Measurements from ENCODE around the gene ENDOD1.

The ENDOD1 gene

GRCh38 chr11:95138448-95138847 is 48.8 kb downstream of the ENDOD1 start:
- peak; percentile 80 for ATAC-seq
- peaks cover 23% of the 10 kb centered on the region for H3K4me1 Mint-ChIP-seq
- peaks cover 16% of the 10 kb centered on the region for H3K27me3 Mint-ChIP-seq
- no peak for DNase-seq
- no peak overlapping the region for H3K27ac Mint-ChIP-seq
- no peak overlapping the region for H3K4me3 Mint-ChIP-seq
- no peaks in the 10 kb centered on the region for H3K9me3 Mint-ChIP-seq

GRCh38 chr11:95140397-95141033 is 50.9 kb downstream of the ENDOD1 start:
- H3K4me3 Mint-ChIP-seq: no peak overlapping the region
- H3K27ac Mint-ChIP-seq: no peak overlapping the region
- peaks cover 36% of the 10 kb centered on the region for H3K27me3 Mint-ChIP-seq
- H3K4me1 Mint-ChIP-seq: peaks cover 29% of the 10 kb centered on the region
- DNase-seq (no peak), ATAC-seq (no peak)
- no peaks in the 10 kb centered on the region for H3K9me3 Mint-ChIP-seq

- no peak for DNase-seq
- Mint-ChIP-seq H3K27ac (no peak overlapping the region), H3K27me3 (peaks cover 48% of the 10 kb centered on the region), H3K9me3 (no peaks in the 10 kb centered on the region), H3K4me1 (peaks cover 20% of the 10 kb centered on the region), H3K4me3 (no peak overlapping the region)
- ATAC-seq: no peak
These were observed 52.8 kb downstream of the ENDOD1 start for GRCh38 chr11:95142431-95142830.

GRCh38 chr11:95143106-95143681 is 53.5 kb downstream of the ENDOD1 start:
- DNase-seq (no peak), ATAC-seq (no peak)
- Mint-ChIP-seq H3K27me3 (peaks cover 48% of the 10 kb centered on the region), H3K4me1 (peaks cover 14% of the 10 kb centered on the region), H3K9me3 (no peaks in the 10 kb centered on the region), H3K4me3 (no peak overlapping the region), H3K27ac (no peak overlapping the region)

GRCh38 chr11:95144313-95145235 is 54.9 kb downstream of the ENDOD1 start:
- no peaks in the 10 kb centered on the region for H3K9me3 Mint-ChIP-seq
- DNase-seq (no peak), ATAC-seq (no peak)
- no peak overlapping the region for H3K27ac Mint-ChIP-seq
- H3K4me1 Mint-ChIP-seq: peaks cover 11% of the 10 kb centered on the region
- H3K27me3 Mint-ChIP-seq: peaks cover 56% of the 10 kb centered on the region
- H3K4me3 Mint-ChIP-seq: no peak overlapping the region

GRCh38 chr11:95145430-95146060 is 55.9 kb downstream of the ENDOD1 start:
- H3K4me1 Mint-ChIP-seq: peaks cover 16% of the 10 kb centered on the region
- no peak overlapping the region for H3K27ac Mint-ChIP-seq
- H3K4me3 Mint-ChIP-seq: no peak overlapping the region
- peaks cover 59% of the 10 kb centered on the region for H3K27me3 Mint-ChIP-seq
- H3K9me3 Mint-ChIP-seq: no peaks in the 10 kb centered on the region
- ATAC-seq (no peak), DNase-seq (no peak)

- Mint-ChIP-seq H3K27me3 (peaks cover 54% of the 10 kb centered on the region), H3K27ac (no peak overlapping the region), H3K9me3 (no peaks in the 10 kb centered on the region), H3K4me1 (peaks cover 27% of the 10 kb centered on the region), H3K4me3 (no peak overlapping the region)
- DNase-seq (no peak), ATAC-seq (no peak)
These were observed 57.8 kb downstream of the ENDOD1 start for GRCh38 chr11:95147364-95147905.

- no peaks in the 10 kb centered on the region for H3K9me3 Mint-ChIP-seq
- no peak for DNase-seq
- H3K4me3 Mint-ChIP-seq: no peak overlapping the region
- ATAC-seq: no peak
- H3K27ac Mint-ChIP-seq: no peak overlapping the region
- peaks cover 35% of the 10 kb centered on the region for H3K4me1 Mint-ChIP-seq
- peaks cover 44% of the 10 kb centered on the region for H3K27me3 Mint-ChIP-seq
These were observed 58.8 kb downstream of the ENDOD1 start for GRCh38 chr11:95148406-95148805.

- H3K4me3 Mint-ChIP-seq: no peak overlapping the region
- H3K4me1 Mint-ChIP-seq: peaks cover 39% of the 10 kb centered on the region
- H3K27me3 Mint-ChIP-seq: peaks cover 39% of the 10 kb centered on the region
- no peak for DNase-seq
- no peak overlapping the region for H3K27ac Mint-ChIP-seq
- no peaks in the 10 kb centered on the region for H3K9me3 Mint-ChIP-seq
- ATAC-seq: no peak
These were observed 59.3 kb downstream of the ENDOD1 start for GRCh38 chr11:95148938-95149337.

GRCh38 chr11:95149651-95150364 is 60.2 kb downstream of the ENDOD1 start:
- Mint-ChIP-seq H3K27ac (peak overlapping the region in 1 of 2 donors; percentile 87), H3K4me3 (peak overlapping the region; percentile 90 to 92), H3K9me3 (no peaks in the 10 kb centered on the region), H3K27me3 (peaks cover 30% of the 10 kb centered on the region), H3K4me1 (peaks cover 37% of the 10 kb centered on the region)
- DNase-seq (no peak), ATAC-seq (no peak)

GRCh38 chr11:95150956-95151684 is 61.5 kb downstream of the ENDOD1 start:
- peak overlapping the region; percentile 87 to 95 for H3K27ac Mint-ChIP-seq
- peak overlapping the region; percentile 90 to 92 for H3K4me3 Mint-ChIP-seq
- peaks cover 39% of the 10 kb centered on the region for H3K4me1 Mint-ChIP-seq
- DNase-seq (peak; percentile 91 to 92), ATAC-seq (peak; percentile 93)
- peaks cover 17% of the 10 kb centered on the region for H3K27me3 Mint-ChIP-seq
- no peaks in the 10 kb centered on the region for H3K9me3 Mint-ChIP-seq

GRCh38 chr11:95152876-95153856 is 63.5 kb downstream of the ENDOD1 start:
- Mint-ChIP-seq H3K9me3 (no peaks in the 10 kb centered on the region), H3K4me3 (peak overlapping the region; percentile 90 to 92), H3K27ac (peak overlapping the region; percentile 90 to 91), H3K27me3 (peaks cover 11% of the 10 kb centered on the region), H3K4me1 (peaks cover 53% of the 10 kb centered on the region)
- DNase-seq (no peak), ATAC-seq (no peak)

- ATAC-seq (no peak), DNase-seq (no peak)
- H3K4me1 Mint-ChIP-seq: peaks cover 57% of the 10 kb centered on the region
- peak overlapping the region; percentile 90 to 92 for H3K4me3 Mint-ChIP-seq
- H3K27me3 Mint-ChIP-seq: peaks cover 10% of the 10 kb centered on the region
- H3K27ac Mint-ChIP-seq: peak overlapping the region in 1 of 2 donors; percentile 75
- H3K9me3 Mint-ChIP-seq: no peaks in the 10 kb centered on the region
These were observed 64.2 kb downstream of the ENDOD1 start for GRCh38 chr11:95153857-95154246.
